Smooth muscle cell (in vitro differentiated cells): ENCODE results near the gene RAP1GAP. TPM values are rescaled to one million over a fixed set of nuclear protein-coding genes. Genes with fewer than 3 reads are reported as not detected.

Experiments used
- DNase-seq: peaks from one replicate; lab custom pipeline; 2025; ENCODE audit not compliant: unreplicated experiment; lab: John Stamatoyannopoulos, UW
- H2AFZ ChIP-seq: fragments of 200-600 bp; sonication (generic); 2 replicates; pipeline ENCODE4 v1.6.0; 2016; ENCODE audit warnings: antibody characterized with exemption, low read depth, mild to moderate bottlenecking
- H3F3A ChIP-seq: fragments of 200-600 bp; sonication (generic); 2 replicates; pipeline ENCODE4 v1.6.0; 2017; ENCODE audit warnings: antibody characterized with exemption, low read depth
- H3K27ac ChIP-seq: fragments of 200-600 bp; sonication (generic); 2 replicates; pipeline ENCODE4 v1.5.1; 2016; ENCODE audit warnings: low read depth, mild to moderate bottlenecking
- H3K27me3 ChIP-seq: fragments of 200-600 bp; sonication (generic); 2 replicates; pipeline ENCODE4 v1.6.1; 2016; ENCODE audit warnings: low read depth, mild to moderate bottlenecking
- H3K36me3 ChIP-seq: fragments of 200-600 bp; sonication (generic); 2 replicates; pipeline ENCODE4 v1.5.1; 2016; ENCODE audit warnings: low read depth
- H3K4me1 ChIP-seq: fragments of 200-600 bp; sonication (generic); 2 replicates; pipeline ENCODE4 v1.5.1; 2016; ENCODE audit warnings: low read depth
- H3K4me2 ChIP-seq: fragments of 200-600 bp; sonication (generic); 2 replicates; pipeline ENCODE4 v1.6.0; 2016; ENCODE audit warnings: mild to moderate bottlenecking
- H3K4me3 ChIP-seq: fragments of 200-600 bp; sonication (generic); 2 replicates; pipeline ENCODE4 v1.5.1; 2016; ENCODE audit warnings: mild to moderate bottlenecking
- H3K79me2 ChIP-seq: fragments of 200-600 bp; sonication (generic); 2 replicates; pipeline ENCODE4 v1.6.0; 2016; ENCODE audit warnings: low read depth, mild to moderate bottlenecking
- H3K9ac ChIP-seq: fragments of 200-600 bp; sonication (generic); 2 replicates; pipeline ENCODE4 v1.6.0; 2016; ENCODE audit warnings: low read depth
- H3K9me3 ChIP-seq: fragments of 200-600 bp; sonication (generic); replicated peaks from 2 replicates; pipeline ENCODE4 v1.5.1; 2016; ENCODE audit warnings: low read depth
- H4K20me1 ChIP-seq: fragments of 200-600 bp; sonication (generic); 2 replicates; pipeline ENCODE4 v1.6.0; 2016; ENCODE audit warnings: low read depth
- CTCF ChIP-seq: fragments of 200-600 bp; sonication (generic); IDR thresholded peaks from 2 replicates; pipeline ENCODE4 v1.5.1; 2017; ENCODE audit warnings: borderline replicate concordance, mild to moderate bottlenecking, antibody characterized with exemption; ENCODE audit not compliant: insufficient read depth, poor library complexity, severe bottlenecking
- WGBS: methylation state at CpG from one replicate; pipeline ENCODE4 v1.1.7; 2016; ENCODE audit warnings: low lambda C conversion rate; 5-methylcytosine and 5-hydroxymethylcytosine counted together
- polyA plus RNA-seq: library from polyadenylated mRNA; unstranded; fragments of >200 nt; fragmentation: Nextera tagmentation; extraction: Ambion mirVana; gene quantifications from 2 replicates; pipeline ENCODE4 v1.2.1, GENCODE V29; 2016
- total RNA-seq: library from RNA; depleted of rRNA; stranded (reverse); fragments of >200 nt; gene quantifications from 2 replicates; pipeline ENCODE4 v1.2.3, GENCODE V29; 2014

Gene RAP1GAP
- total and polyA plus RNA-seq, 2 experiments from 2014 or later, result 0.99 to 4.1 TPM

GRCh38 chr1:21634806-21635535, 34.2 kb downstream of the RAP1GAP start:
- Histone ChIP-seq H3K27me3 (no peaks in the 10 kb centered on the region), H3K4me1 (no peaks in the 10 kb centered on the region), H3K79me2 (no peaks in the 10 kb centered on the region), H3K9me3 (no peaks in the 10 kb centered on the region), H3K27ac (no peak overlapping the region), H3K4me3 (no peak overlapping the region), H3F3A (no peaks in the 10 kb centered on the region), H2AFZ (no peak overlapping the region), H3K36me3 (no peaks in the 10 kb centered on the region), H4K20me1 (no peaks in the 10 kb centered on the region), H3K9ac (no peak overlapping the region), H3K4me2 (no peak overlapping the region)
- no peak for TF ChIP-seq CTCF
- 61% methylated on average over 12 of the region's 12 CpGs for WGBS
- no peak for DNase-seq

- H3F3A ChIP-seq, result no peaks in the 10 kb centered on the region
- H3K9ac ChIP-seq, result no peak overlapping the region
- no peak overlapping the region for H3K27ac ChIP-seq
- H3K4me1 ChIP-seq, result no peaks in the 10 kb centered on the region
- TF ChIP-seq CTCF, result no peak
- no peak overlapping the region for H3K4me3 ChIP-seq
- H2AFZ ChIP-seq, result no peak overlapping the region
- DNase-seq, result no peak
- no peaks in the 10 kb centered on the region for H3K9me3 ChIP-seq
- no peaks in the 10 kb centered on the region for H3K27me3 ChIP-seq
- 89% methylated on average over 18 of the region's 18 CpGs for WGBS
- no peaks in the 10 kb centered on the region for H3K79me2 ChIP-seq
- H4K20me1 ChIP-seq, result no peaks in the 10 kb centered on the region
- H3K36me3 ChIP-seq, result no peaks in the 10 kb centered on the region
- no peak overlapping the region for H3K4me2 ChIP-seq
Measured at GRCh38 chr1:21633992-21634805, 35.0 kb downstream of the RAP1GAP start.

GRCh38 chr1:21633141-21633755, 35.9 kb downstream of the RAP1GAP start:
- no peak overlapping the region for H2AFZ ChIP-seq
- H3F3A ChIP-seq, result no peaks in the 10 kb centered on the region
- no peaks in the 10 kb centered on the region for H3K36me3 ChIP-seq
- no peak overlapping the region for H3K4me2 ChIP-seq
- no peak overlapping the region for H3K9ac ChIP-seq
- H3K4me1 ChIP-seq, result no peaks in the 10 kb centered on the region
- H4K20me1 ChIP-seq, result no peaks in the 10 kb centered on the region
- H3K27ac ChIP-seq, result no peak overlapping the region
- 95% methylated on average over 7 of the region's 7 CpGs for WGBS
- no peaks in the 10 kb centered on the region for H3K79me2 ChIP-seq
- no peaks in the 10 kb centered on the region for H3K27me3 ChIP-seq
- DNase-seq, result no peak
- no peak overlapping the region for H3K4me3 ChIP-seq
- TF ChIP-seq CTCF, result no peak
- H3K9me3 ChIP-seq, result no peaks in the 10 kb centered on the region
